Activated naive CD4-positive, alpha-beta T cell (primary cell): ENCODE results near the gene BANP.
"Not testable (repeated sequence)": the region's sequence is repeated elsewhere in the genome, so short reads cannot be mapped to it uniquely, and the experiment has no call there.

Experiments
- DNase-seq, 4 experiments: peaks; one replicate each; lab custom pipeline; 2025; lab: John Stamatoyannopoulos, UW

BANP gene

GRCh38 chr16:87950765-87951551 is at the start of gene BANP:
BANP (plus strand) TSS chr16:87951434; CDS start chr16:87975116, 23,682 bp downstream.
- peak; percentile 90 to 95 (median 92) for DNase-seq

GRCh38 chr16:87904963-87905362 is 46.3 kb upstream of the BANP start:
- DNase-seq, result not testable (repeated sequence)

- DNase-seq, result not testable (repeated sequence)
Observed at GRCh38 chr16:87905521-87905920, 45.7 kb upstream of the BANP start.

DNA sequence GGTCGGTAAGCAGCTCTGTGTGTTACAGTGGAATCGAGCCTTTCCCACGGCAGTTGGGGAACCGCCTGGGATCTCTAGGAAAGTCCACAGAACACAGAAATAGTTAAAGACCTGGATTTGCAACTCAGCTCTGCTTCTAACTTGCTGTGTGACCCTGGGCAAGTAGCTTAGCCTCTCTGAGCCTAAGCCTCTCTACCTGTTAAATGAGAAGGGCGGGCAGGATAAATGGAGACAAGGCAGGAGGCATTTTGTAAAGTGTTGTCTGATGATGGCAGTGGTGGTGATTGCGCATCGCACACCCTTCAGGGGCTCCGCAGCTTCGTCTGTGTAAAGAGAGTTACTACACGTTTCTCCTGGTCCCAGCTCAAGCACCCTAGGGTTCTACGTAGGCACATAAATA is 43.1 kb upstream of the BANP start:
- not testable (repeated sequence) for DNase-seq

DNA sequence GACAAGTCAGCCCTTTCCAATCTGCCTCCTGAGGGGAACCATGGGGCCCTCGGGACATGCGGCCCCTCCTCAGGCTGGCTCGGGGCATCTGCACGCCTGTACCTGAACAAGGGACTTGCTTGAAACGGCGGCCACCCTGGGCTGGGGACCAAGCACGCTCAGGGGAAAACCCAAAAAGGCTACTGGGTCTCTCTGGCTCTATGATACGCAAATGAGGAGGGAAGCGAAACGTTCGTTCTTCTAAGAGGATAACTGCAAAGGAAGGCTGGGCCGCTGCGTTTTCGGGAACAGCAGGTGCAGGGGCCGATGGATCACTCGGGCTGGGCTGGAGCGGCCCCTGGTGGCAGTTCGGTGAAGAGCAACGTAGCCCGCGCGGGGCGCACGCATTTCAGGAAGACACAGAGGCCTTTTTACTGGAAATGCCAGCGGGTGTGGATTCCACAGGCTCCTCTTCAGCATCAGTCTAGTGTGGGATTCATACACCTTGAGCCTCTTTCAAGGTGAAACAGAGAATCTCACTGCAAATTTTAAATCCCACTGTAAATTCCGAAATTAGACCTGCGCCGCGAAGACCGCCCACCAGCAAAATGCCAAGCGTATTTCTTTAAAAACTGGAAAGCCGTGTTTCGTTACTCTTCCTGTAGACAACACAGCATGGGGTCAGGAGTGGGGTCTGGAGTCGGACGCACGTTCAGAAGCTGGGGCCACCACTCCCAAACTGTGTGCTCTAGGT is 41.9 kb upstream of the BANP start:
- DNase-seq, result peak; percentile 69 to 84 (median 76)

GRCh38 chr16:87911106-87911763 is 40.0 kb upstream of the BANP start:
- DNase-seq, result not testable (repeated sequence)

- not testable (repeated sequence) for DNase-seq
Observed at GRCh38 chr16:87912691-87913090, 38.5 kb upstream of the BANP start.

DNA sequence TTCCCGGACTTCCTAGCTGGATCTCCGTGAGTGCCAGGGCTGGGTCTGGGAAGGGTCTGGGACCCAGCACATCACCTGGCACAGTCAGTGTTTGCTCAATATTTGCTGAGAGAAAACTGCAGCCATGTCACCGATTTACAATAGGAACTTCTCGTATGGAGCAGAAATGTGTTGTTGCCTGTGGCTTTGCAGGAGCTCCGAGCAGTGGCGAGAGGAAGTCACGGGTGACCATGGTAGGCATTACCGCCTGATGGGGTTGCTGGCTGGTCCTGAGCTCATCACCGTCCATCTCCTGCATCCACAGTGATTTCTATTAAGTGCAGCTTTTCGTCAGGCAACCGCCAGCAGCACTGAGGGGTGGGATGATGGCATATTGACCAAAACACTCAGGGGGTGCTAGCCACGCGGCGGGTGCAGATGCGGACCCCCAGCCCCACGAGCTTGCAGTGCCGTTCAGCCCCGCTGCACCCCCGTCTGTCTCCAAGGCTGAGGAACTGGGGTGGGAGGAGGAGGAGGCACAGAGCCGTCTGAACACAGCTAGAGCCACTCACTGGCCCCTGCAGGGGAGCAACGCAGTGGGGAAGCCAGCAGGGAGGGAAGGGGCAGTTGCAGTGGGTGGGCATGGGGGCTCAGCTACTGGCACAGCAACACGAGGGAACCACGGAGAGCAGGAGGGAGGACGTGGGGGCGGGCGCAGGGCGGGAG is 37.1 kb upstream of the BANP start:
- DNase-seq, result not testable (repeated sequence)

GRCh38 chr16:87914812-87915211 is 36.4 kb upstream of the BANP start:
- DNase-seq, result no peak

GRCh38 chr16:87917503-87917902 is 33.7 kb upstream of the BANP start:
- DNase-seq, result no peak

- no peak for DNase-seq
Observed at GRCh38 chr16:87918338-87918737, 32.9 kb upstream of the BANP start.

DNA sequence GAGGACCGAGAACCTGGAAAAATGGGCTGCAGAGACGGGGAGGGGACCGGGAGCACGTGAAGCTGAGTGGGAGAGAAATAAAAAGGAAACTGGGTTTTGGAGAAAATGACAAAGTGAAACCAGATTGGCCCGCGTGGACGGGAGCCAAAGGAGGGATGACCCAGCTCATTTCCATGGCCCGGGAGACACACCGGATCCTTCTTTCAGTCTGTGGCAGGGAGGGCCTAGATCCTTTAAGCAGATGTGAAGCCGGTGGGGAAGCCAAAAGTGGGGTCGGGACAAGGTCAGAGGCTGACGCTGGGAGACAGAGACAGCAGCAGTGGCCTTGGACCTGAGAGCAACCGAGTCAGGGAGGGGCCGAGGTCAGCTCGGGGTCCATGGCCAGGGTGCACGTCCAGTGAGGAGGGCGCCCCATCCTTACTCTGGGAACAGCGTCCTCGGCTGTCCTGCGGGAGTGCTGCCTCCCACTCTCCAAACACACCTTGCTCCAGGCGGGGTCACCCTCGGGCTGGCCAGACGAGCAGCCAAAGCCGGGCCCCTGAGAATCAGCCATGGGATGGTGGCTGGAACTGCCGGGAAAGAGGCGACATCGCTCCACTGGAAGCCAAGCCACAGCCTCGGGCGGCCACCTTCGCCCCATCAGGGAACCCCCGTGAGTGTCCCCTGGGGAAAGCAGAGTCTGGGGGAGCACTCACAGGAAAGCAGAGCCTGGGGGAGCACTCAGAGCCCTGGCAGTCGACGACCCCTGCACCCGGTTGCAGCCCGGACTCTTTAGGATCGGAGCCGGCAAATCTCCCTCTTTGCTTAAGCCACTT is 32.2 kb upstream of the BANP start:
- DNase-seq, result no peak

DNA sequence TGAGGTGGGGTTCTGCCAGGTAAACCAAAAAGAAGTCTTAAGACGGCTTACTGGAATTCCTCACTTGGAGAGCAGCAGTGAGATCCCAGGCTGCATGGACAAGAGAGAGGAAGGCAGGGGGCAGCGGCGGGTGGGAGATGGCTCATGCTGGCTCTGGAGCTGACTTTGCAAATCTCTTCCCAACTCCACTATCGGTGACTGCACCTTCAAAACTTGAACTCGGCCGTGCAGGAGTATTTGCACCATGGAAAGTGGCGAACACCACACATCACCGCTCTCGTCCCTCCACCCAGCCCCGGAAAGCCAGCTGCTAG is 31.6 kb upstream of the BANP start:
- DNase-seq, result no peak

GRCh38 chr16:87921236-87921773 is 29.9 kb upstream of the BANP start:
- DNase-seq, result no peak

DNA sequence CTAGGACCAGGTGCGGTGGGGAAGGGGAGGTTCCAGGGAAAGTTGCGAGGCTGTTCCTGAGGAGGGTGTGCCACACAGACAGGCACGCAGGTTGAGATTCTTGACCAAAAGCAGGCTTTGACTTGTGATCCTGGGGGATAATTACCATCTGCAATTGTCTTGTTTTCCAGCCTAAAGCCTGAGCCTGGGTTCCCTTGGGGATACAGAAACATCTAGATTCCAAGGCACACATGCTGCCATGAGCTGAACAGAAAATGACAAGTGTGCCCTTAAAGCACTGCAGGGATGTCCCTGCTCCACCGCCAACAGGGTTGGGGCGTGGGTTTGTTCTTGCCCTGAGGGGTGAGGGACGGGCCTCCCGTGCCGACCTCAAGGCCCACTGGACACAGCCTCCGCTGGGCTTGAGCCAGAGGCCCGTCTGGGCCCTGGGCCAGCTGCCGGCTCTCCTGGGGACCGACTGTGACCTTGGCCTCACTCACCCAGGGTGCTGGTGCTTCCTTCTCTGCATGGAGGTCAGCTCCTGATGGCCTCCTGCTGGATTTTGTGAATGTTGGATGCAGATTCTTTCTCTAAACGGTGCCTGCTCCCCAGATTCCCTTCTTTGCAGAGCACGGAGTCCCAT is 28.9 kb upstream of the BANP start:
- DNase-seq, result no peak

DNA sequence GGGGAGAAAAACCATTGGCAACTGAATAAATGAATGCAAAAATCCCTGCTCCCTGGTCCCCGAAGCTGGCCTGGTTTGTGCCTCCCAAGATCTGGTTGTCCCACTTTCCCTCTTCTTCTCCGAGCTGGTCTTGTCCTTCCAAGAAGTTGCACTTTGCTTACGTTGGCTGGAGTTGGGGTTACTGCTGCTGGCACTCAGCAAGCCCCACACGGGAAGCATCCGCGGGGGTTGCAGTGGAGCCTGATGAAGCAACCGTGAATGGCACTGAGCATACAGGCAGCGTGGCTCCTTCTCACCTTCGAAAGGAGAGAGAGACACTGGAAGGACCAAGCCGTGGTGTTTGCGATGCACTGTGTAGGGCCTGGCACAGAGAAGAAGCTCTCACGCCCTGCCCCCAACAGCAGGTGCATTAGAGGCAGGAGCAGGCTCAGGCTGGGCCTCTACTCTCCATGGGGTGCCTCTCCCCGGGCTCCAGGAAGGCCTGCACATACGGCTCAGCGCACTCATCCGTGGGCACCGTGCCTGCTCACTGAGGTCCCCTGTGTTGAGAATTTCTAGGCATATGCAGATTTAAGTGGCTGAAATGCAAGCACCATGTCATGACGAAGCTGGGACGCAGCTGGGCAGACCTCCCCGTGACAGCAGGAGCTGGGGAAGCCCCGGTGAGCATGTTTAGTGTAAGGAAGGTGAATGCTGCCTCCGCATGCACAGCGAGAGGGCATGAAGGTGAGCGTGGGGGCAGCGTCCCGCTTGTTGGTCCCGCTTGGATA is 27.0 kb upstream of the BANP start:
- no peak for DNase-seq

GRCh38 chr16:87924811-87925670 is 26.2 kb upstream of the BANP start:
- no peak for DNase-seq

GRCh38 chr16:87926246-87927194 is 24.7 kb upstream of the BANP start:
- DNase-seq, result no peak
